Fibroblast of skin of right quadriceps (primary cell): ENCODE results near the gene HBP1.
A peak's percentile ranks its signal among the peaks of the same experiment; 100 is the strongest.
"Not testable (repeated sequence)": the region's sequence is repeated elsewhere in the genome, so short reads cannot be mapped to it uniquely, and the experiment has no call there.

Experiments used
- DNase-seq: peaks from one replicate; pipeline ENCODE4 v3.0.0-alpha.2; 2013

The HBP1 gene, protein sequence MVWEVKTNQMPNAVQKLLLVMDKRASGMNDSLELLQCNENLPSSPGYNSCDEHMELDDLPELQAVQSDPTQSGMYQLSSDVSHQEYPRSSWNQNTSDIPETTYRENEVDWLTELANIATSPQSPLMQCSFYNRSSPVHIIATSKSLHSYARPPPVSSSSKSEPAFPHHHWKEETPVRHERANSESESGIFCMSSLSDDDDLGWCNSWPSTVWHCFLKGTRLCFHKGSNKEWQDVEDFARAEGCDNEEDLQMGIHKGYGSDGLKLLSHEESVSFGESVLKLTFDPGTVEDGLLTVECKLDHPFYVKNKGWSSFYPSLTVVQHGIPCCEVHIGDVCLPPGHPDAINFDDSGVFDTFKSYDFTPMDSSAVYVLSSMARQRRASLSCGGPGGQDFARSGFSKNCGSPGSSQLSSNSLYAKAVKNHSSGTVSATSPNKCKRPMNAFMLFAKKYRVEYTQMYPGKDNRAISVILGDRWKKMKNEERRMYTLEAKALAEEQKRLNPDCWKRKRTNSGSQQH

DNA sequence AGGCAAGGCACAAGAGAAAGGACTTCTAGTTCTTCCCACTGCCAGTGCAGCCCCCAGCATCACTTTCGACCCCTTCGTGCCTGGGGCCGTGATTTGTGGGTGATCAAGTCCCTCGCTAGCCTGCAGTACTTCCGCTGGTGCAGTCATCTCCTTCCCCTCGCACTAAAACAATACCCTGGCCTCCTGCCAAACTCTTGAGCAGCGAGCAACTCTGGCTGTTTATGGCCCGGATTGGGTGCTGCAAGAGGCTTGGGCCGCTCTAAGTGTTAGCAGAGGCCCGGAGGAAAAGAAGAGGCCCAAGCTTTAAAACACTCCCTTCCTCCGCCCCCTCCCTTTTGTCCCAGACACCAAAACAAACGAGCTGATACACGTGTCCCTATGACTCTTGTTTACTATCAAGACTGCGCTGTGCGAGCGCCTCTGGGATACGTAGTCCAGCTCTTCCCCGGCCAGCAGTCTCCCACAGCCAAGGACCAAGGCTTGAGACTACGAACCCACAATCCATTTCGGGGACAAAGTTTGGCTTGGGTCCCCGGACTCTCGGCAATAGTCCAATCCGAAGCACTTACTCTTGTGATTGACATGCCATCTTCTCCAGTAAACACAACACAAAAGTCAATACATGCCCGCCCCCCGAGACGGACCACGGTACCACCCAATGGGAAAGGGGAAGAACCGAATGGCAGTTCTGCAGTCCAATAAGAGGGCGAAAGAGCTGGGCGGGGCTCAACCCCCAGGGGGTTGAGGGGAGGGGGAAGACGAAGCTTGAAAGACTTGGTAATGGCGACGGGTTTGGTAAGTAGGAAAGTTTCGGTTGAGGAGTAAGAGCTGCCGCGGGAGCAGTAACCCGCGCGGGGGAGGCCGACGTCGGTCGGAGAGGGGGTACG is at the start of gene HBP1:
Gene HBP1, plus strand, starts transcription at position 771 of the 887 bp plus-strand sequence. CDS start 10,891 bp downstream, outside the sequence.
- DNase-seq = peak; percentile 100

DNA sequence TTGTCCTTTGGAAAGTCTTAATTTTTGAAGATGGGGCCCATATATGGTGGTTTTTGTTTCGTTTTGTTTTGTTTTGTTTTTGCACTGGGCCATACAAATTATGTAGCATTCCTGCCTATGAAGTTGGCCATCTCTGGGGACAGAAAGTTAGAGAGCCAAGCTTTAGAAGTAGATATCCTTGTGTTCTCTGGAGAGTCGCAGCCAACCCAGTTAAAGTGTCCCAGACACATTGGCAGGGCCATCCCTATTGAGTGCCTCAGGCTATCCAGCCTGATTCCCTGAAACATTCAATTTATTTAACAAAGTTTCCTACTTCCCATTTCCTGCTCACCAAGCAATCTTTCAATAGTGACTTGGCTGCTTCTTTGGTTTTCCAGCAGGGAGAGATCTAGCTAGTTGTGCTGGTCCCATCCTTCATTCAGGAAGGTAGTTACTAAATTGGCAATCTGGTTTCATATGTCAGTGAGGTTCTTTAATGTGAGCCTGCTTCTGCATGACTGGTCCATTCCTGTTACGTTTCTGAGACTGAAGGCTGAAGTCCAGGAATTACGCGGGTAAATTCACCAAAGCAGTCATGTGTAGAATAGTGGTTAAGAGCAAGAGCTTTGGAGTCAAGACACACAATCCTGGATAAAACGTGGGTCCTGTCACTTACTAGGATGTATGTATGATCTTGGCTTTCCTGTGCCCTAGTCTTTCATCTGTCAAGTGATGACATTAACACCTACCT is 49.3 kb upstream of the HBP1 start:
- no peak for DNase-seq

DNA sequence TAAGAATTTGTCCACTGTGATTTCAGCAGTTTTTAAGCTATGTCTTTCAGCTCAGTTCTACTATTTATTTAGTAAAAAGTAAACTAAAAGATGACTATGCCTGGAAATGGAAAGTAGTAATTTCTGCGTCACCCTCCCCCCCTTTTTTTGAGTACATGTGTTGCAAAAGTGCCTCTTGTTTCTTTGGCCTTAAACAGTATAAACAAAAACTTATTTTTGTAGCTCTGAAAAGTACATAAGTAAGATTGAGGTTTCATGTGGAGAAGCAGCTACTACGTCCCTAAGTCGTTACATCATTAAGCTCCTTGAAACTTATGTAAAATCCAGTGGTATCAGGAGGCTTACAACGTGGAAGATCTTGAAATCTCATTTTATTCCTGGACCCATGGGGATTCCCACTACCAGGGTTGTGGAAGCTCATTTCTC is 46.3 kb upstream of the HBP1 start:
- DNase-seq = no peak

DNA sequence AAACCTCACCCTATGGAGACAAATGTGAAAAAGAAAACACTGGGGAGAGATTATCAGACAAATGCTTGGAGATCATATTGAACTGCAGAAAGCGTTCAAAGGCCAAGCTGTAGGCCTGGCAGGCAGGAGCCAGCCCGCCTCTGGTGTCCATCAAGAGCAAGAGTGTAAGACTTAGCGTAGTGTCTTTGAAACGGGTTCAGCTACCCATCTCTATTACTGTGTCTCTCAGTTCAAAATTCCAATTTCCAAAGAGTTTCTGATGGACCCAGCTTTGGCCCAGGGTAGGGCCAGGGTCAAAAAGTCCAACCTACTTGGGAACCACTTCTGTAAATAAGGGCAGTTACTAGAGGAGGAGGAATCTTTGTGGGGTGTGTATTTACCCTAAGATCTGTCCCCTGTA is 45.4 kb upstream of the HBP1 start:
- DNase-seq = no peak

DNA sequence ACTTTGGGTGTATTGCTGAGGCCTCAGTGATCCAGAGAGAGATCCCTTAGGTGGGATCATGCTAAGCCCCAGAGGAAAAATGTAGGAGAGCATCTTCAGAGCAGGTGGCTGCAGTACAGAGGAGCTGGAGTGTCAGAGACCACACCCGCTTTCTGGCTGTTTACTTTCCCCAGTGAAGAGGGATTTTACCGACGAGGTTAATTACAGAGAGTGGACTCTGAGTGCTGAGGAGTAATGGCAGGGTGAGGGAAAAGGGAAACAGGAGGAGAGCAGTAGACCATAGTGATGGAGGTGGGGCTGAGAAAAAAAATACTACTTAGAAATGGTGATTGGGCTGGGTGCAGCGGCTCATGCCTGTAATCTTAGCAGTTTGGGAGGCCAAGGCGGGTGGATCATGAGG is 43.3 kb upstream of the HBP1 start:
- no peak for DNase-seq

DNA sequence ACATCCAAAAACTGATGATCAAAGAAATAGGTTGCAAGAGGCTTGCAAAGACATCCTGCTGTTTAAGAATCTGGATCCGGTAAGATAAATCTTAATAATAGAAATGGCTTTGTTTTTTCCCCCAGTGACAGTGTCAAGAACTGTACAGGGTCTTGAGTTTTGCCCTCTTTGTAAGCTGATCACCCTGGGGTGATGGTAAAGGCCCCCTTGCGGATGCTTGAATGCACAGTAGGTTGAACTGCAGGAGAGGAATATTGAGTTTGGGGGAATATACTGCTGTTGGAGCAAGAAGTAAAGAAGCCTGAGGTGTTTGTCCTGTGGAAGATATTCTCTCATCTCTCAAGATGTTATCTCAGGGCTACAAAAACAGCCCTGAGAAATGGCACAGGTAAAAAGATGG is 40.6 kb upstream of the HBP1 start:
- DNase-seq = no peak

DNA sequence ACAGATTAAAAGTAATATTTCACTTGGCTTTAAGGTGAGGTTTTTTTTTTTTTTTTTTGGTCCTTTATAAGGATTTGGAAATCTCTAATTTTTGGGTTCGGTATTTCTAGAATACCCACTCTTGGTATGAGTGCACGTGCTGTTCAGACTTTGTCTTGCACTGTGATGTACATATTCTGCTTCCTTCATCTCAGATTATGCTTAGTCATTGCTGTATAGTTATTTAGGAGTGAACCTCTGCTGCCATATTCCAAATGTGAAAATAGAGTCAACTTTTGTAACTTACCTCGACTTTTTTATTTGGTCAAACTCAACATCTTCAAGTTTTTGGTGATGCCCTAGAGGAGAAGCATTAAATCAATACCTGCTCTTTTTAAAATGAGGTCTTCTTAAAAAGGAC is 40.1 kb upstream of the HBP1 start:
- no peak for DNase-seq

DNA sequence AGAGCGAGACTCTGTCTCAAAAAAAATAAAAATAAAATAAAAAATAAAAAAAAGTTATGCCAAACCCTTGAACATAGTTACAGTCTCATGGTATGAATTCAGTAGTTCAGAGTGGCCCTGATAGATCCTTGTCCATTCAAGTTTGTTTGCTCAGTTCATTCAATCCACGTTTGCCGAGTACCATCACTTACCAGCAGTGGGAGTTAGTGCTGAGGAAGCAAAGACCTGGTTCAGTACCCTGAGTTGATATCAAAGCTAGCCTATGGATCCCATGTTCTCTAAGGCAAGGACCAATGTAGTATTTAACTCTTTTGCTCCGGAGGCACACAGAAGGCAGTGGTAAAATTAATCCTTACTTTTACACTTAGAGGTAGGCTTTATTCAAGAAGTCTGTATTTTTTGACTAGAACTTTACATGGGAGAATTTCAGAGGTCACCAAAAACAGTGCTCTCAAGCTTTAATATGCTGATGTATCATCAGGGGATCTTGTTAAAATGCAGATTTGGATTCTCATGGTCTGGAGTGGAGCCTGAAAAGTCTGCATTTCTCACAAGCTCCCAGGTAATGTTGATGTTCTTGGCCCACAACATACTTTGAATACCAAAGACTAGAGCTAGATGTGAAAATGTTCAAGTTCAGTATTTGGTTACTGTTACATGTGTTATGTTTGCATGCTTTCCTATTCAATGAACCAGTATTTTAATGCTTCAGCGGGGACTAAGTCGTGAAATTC is 38.1 kb upstream of the HBP1 start:
- no peak for DNase-seq

DNA sequence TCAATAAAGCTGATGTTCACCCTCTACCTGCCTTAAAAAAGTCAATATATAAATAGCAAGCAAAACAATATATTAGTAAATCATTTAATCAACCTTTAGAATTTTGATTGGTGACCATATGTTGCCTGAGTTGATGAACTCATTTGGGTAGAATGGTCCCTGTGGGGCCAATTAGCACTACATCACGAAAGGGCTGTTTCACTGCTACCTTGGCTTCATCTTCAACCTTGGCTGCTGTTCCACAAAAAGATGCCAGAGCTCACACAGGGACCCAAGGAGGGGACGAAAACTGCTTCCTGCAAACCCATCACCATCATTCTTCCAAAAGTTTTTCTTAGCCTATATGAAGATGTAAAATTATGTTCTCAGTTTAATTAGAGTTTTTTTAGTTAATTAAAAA is 35.4 kb upstream of the HBP1 start:
- DNase-seq = no peak

DNA sequence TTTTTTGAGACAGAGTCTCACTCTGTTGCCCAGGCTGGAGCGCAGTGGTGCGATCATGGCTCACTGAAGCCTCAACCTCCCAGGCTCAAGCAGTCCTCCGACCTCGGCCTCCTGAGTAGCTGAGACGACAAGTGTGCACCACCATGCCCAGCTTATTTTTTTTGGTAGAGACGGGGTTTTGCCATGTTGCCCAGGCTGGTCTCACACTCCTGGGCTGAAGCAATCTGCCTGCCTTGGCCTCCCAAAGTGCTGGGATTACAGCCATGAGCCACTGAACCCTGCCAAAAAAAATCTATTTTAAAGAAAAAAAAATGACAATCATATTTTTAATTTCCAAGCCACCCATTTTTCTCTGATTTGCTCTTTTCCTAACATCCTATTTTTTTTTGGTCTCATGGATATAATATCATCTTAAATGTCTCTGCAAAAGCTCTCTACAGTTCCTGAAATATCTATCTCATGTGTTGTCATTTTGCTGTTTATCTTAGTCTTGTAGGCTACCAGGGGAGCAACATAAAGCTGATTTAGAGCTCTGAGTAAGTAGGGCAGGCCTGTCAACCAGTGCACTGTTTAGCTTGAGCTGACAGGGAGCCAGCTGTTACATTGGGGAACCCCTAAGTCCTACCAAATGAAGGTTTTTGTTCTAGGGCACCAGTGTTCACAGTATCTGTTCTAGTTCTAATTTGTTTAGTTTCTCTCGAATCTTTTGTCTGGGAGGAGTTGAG is 29.9 kb upstream of the HBP1 start:
- peak; percentile 37 for DNase-seq

DNA sequence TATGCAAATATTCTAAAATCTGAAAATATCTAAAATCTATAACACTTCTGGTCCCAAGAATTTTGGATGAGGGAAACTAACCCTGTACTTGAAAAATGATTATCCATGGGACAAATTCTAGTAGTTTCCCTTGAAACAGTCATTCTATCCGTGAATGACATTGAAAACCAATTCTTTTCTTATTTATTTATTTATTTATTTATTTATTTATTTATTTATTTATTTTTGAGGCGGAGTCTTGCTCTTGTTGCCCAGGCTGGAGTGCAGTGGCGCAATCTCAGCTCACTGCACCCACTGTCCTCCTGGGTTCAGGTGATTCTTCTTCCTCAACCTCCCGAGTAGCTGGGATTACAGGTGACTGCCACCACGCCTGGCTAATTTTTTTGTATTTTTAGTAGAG is 24.9 kb upstream of the HBP1 start:
- not testable (repeated sequence) for DNase-seq

DNA sequence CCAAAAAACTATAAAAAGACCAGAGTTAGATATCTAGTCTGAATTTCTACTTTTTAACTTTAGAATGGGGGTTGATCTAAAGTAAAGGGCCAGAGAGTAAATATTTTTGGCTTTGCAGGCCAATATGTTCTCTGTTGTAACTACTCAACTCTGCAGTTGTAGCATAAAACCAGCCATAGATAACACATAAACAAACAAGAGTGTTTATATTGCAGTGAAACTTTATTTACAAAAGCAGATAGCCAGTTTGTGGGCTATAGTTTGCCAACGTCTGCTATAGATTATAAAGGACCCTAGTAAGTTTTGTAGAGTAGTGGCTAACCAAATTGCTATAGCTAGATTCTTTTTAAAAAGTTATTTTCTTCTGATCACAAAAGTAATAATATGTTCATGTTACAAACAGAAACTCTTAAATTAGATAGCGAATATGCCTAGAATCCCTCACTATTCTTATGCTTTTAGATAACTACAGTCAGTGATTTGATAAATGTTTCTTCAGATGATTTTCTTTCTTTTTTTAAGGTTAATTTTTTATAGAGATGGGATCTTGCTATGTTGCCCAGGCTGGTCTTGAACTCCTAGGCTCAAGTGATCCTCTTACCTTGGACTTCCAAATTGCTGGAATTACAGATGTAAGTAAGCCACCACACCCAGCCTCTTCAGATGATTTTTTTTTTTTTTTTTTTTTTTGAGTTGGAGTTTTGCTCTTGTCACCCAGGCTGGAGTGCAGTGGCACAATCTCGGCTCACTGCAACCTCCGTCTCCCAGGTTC is 23.6 kb upstream of the HBP1 start:
- DNase-seq = no peak

DNA sequence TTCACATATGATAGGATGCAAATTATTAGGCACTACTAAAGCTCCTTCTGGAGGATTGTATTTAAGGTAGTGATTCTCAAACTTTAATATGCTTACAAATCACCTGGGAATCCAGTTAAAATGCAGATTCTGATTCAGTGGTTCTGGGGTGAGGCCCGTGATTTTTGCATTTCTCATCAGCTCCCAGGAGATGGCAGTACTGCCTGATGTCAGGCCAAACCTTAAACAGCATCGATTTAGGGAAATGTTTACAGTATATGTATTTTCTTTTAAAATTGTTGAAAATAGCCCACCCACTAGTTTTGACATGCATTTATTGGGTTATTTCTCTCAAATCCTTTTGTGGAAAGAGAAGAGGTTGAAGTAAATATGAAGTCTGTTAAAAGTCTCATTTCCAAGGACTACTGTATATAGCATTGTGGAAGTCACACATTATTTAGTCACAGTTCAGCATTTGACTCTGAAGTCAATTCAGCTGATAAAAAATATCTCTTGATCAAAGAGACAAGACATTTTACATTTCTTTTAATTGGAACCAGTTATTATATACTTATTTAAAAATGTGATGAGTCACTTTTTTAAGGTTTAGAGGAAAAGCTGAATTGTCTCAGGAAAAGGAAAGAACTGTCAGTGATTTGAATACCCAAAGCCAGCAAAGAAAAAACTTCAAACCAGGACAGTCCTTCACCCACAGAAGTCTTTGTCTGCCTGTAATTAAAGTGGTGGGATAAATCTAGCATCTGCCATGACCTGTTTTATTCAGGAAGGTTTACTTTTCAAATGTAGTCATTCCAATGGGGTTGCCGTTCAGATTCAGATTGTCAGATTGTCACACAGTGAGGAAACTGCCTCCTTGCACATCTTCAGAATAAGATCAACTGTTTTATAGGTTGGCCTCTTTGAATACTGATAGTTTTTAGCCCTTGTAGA is 21.1 kb upstream of the HBP1 start:
- DNase-seq = peak; percentile 37

DNA sequence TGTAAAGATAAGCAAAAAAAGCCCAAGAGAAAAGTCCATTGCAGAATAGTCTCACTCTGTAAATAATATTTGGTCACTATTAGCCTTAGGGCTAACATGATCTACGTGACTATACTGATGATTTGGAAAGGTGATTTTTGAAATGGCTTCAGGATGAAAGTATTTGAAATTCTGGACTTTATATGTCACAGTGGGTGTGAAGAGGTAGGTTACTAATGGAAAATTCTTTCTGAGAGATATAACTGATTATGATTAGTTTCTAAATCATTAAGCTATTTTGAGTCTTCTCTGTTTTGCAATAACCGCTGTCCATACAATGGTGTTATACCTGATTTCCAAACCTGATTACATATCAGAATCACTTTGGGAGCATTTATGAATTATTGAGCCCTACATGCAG is 20.1 kb upstream of the HBP1 start:
- DNase-seq = no peak

DNA sequence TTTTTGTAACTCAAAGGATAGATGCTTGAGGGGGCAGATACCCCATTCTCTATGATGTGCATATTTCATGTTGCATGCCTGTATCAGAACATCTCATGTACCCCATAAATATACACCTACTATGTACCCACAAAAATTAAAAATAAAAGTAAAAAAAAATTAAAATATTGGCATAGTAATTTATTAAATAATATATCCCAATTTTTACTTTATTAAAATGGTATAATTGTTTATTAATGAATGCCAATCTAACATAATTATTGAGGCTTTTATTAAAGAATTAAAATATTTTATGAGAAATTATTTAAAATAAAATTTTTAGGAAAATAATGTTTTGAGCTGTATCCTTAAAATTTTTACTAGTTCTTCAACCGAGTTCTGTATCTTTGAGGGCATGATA is 18.9 kb upstream of the HBP1 start:
- no peak for DNase-seq

DNA sequence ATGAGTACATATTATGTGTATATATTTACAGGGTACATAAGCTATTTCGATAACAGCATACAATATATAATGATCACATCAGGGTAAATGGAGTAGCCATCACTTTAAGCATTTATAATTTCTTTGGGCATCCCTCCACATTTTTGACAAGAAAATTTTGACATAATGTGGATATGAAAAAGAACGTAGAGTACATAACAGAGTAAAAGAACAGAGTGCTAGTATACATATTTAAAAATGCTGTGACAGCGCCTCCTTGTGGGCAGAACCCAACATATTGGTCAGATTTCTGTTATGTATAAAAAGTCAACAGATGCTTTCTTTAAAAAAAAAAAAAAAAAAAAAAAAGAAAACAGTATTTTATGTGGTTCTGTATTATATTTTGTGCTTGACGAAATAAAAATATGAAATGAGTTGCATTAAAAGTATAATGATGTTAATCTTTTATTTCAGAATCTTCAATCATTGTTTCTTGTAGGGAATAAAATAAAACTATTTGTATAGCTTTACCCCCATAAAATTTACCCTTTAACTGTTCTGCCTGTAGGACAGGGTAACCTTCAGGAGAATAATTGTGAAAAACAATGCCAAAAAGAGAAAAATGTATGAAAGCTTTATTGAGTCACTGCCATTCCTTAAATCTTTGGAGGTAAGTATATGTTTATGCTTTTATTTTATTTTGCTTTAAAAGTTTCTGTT is 18.3 kb upstream of the HBP1 start:
- peak; percentile 69 for DNase-seq

DNA sequence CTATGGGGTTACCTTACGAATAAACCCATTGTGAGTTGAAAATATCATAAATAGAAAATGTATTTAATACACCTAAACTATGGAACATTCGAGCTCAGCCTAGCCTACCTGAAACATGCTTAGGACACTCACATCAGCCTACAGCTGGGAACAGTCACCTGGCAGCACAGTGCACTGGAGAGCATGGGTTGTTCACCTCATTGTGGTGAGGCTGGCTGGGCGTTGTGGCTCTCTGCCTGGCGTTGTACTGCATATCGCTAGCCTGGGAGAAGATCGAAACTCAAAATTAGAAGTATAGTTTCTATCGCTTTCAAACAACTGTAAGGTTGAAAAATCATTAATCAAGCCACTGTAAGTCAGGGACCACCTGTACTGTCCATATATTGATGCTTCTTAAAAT is 17.3 kb upstream of the HBP1 start:
- DNase-seq = no peak

DNA sequence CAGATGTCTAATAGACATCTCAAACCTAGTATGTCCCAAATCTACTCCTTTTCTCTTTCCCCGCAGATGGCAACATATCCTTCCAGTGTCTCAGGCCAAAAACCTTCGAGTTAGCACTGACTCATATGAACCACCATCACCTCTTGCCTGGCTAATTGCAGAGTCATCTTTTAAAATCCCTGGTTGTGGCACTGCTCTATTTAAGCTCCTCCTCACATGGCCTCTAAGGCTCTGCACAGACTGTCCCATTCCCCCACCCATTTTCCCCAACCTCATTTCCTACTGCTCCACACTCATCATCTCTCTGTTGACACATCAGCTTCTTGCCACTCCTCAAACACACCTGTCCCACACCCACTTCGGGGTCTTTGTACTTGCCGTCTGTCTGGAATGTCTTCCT is 16.8 kb upstream of the HBP1 start:
- peak; percentile 62 for DNase-seq

DNA sequence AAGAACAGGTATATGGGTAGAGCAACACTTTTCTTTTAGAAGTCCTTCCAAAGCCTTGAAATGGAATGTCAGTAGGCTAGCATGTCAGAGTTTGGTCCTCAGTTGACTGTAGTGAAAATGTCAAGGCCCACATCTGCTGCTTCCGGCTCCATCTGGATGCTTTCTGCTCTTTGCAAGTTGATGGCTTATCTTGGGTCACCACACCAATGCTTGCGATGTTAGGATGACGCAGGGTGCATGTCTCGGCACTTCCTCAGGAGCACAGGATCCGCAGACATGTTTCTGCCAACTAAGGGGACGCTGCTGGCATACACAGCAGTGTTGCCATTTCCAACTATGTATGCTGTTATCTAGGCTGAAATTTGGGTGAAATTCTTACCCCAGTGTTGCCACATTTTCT is 14.0 kb upstream of the HBP1 start:
- no peak for DNase-seq
